Measurements from ENCODE around the gene BBX.
A peak's percentile ranks its signal among the peaks of the same experiment; 100 is the strongest.

Gene BBX

GRCh38 chr3:107791450-107791849, 268.7 kb downstream of the BBX start:
- no peak for DNase-seq (ENCODE audit: extremely low read depth, low read depth)

GRCh38 chr3:107794664-107795443, 272.1 kb downstream of the BBX start:
- TF ChIP-seq CTCF (IDR thresholded peaks at IDR 0.05; ENCODE audit: low read depth, low read length, missing control alignments): peak; percentile 33
- no peak overlapping the region for H3K4me3 ChIP-seq (replicated peaks; ENCODE audit: low read depth, low read length)
- DNase-seq (ENCODE audit: extremely low read depth, low read depth): no peak

More at GRCh38 chr3:107791450-107791849, 268.7 kb downstream of the BBX start:
- no peak overlapping the region for H3K4me3 ChIP-seq (replicated peaks; ENCODE audit: low read depth, low read length)
- TF ChIP-seq CTCF (IDR thresholded peaks at IDR 0.05; ENCODE audit: low read depth, low read length, missing control alignments): no peak

- TF ChIP-seq CTCF (IDR thresholded peaks at IDR 0.05; ENCODE audit: low read depth, low read length, missing control alignments): no peak
- no peak for DNase-seq (ENCODE audit: extremely low read depth, low read depth)
- H3K4me3 ChIP-seq (replicated peaks; ENCODE audit: low read depth, low read length): no peak overlapping the region
Measured at GRCh38 chr3:107795514-107796094, 272.8 kb downstream of the BBX start.

GRCh38 chr3:107796791-107797190, 274.0 kb downstream of the BBX start:
- no peak overlapping the region for H3K4me3 ChIP-seq (replicated peaks; ENCODE audit: low read depth, low read length)
- DNase-seq (ENCODE audit: extremely low read depth, low read depth): no peak
- no peak for TF ChIP-seq CTCF (IDR thresholded peaks at IDR 0.05; ENCODE audit: low read depth, low read length, missing control alignments)

- H3K4me3 ChIP-seq (replicated peaks; ENCODE audit: low read depth, low read length): no peak overlapping the region
- TF ChIP-seq CTCF (IDR thresholded peaks at IDR 0.05; ENCODE audit: low read depth, low read length, missing control alignments): no peak
- no peak for DNase-seq (ENCODE audit: extremely low read depth, low read depth)
Measured at GRCh38 chr3:107797586-107797985, 274.8 kb downstream of the BBX start.

- H3K4me3 ChIP-seq (replicated peaks; ENCODE audit: low read depth, low read length): no peak overlapping the region
- TF ChIP-seq CTCF (IDR thresholded peaks at IDR 0.05; ENCODE audit: low read depth, low read length, missing control alignments): no peak
- no peak for DNase-seq (ENCODE audit: extremely low read depth, low read depth)
Measured at GRCh38 chr3:107798381-107798780, 275.6 kb downstream of the BBX start.
